PFSK-1 (cell line): ENCODE results near the gene TMEM169.

Source experiments
- FOXP2 ChIP-seq: optimal IDR thresholded peaks from 2 replicates; pipeline ENCODE3; 2011; ENCODE audit warnings: borderline replicate concordance, control low read depth, inconsistent platforms; ENCODE audit not compliant: insufficient read depth; ENCODE audit errors: extremely low read length, extremely low read depth
- POLR2AphosphoS5 ChIP-seq: IDR thresholded peaks from 2 replicates; pipeline ENCODE4 v1.6.1; 2012; ENCODE audit warnings: low read depth, mild to moderate bottlenecking, control low read depth, low read length, moderate library complexity
- SIN3A ChIP-seq: IDR thresholded peaks from 2 replicates; pipeline ENCODE4 v1.6.1; 2012; ENCODE audit warnings: mild to moderate bottlenecking, low read length, moderate library complexity, borderline replicate concordance; ENCODE audit not compliant: insufficient read depth
- TAF1 ChIP-seq: IDR thresholded peaks from 2 replicates; pipeline ENCODE4 v1.6.1; 2012; ENCODE audit warnings: low read length, control low read depth, borderline replicate concordance; ENCODE audit not compliant: insufficient read depth
- TF ChIP-seq, protein P1 (sequence below), 2 experiments: IDR thresholded peaks; 2 replicates each; pipeline versions ENCODE4 v1.6.1 to v1.8.0; 2011 to 2012; ENCODE audit warnings: low read depth in 2 of 2, low read length in 2 of 2, control low read depth in 1 of 2, inconsistent platforms in 1 of 2, mild to moderate bottlenecking in 1 of 2, moderate library complexity in 1 of 2; ENCODE audit not compliant: insufficient read depth in 1 of 2

Gene TMEM169

DNA sequence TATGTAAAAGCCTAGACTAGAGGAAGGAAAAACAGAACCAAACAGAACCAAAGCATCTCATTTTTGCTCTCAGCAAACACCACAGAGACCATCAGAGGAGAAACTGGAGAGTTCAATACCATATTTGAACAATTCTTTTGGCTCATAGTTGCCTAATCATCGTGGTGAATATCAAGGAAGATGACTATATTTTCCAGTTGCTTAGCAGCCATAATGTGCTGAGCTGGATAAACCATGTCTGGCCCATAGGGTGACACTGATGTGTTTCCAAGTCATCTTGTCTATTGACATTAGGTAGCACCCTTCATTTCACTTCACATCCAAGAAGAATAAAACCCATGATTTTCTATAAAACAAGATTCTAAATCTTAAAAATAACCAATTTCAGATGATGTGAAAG is 21.5 kb downstream of the TMEM169 start:
- no peak for TF ChIP-seq FOXP2

DNA sequence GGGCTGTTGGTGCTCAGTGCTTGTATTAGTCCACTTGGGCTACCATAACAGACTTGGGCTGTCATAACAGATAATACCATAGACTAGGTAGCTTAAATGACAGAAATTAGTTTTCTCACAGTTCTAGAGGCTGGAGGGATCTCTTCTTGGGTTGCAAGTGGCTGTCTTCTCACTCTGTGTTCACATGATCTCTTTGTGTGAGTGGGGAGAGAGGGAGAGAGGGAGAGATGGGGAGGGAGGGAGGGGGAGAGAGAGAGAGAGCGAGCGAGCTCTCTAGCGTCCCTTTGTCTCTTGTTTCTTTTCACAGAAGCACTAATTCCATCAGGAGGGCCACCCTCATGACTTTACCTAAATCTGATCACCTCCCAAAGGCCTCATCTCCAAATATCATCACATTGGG is 23.0 kb downstream of the TMEM169 start:
- TF ChIP-seq POLR2AphosphoS5, result no peak

DNA sequence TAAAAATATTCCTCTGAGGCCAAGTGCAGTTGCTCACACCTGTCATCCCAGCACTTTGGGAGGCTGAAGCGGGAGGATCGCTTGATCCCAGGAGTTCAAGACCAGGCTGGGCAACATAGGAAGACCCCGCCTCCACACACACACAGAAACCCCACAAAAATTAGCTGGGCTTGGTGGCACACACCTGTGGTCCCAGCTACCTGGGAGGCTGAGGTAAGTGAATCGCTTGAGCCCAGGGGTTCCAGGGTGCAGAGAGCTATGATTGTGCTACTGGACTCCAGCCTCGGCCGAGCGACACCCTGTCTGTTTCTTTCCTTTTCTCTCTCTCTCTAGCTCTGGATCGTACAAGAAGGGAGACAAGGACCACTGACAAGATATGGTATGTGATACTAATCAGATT is 25.6 kb downstream of the TMEM169 start:
- TF ChIP-seq, protein P1, sequence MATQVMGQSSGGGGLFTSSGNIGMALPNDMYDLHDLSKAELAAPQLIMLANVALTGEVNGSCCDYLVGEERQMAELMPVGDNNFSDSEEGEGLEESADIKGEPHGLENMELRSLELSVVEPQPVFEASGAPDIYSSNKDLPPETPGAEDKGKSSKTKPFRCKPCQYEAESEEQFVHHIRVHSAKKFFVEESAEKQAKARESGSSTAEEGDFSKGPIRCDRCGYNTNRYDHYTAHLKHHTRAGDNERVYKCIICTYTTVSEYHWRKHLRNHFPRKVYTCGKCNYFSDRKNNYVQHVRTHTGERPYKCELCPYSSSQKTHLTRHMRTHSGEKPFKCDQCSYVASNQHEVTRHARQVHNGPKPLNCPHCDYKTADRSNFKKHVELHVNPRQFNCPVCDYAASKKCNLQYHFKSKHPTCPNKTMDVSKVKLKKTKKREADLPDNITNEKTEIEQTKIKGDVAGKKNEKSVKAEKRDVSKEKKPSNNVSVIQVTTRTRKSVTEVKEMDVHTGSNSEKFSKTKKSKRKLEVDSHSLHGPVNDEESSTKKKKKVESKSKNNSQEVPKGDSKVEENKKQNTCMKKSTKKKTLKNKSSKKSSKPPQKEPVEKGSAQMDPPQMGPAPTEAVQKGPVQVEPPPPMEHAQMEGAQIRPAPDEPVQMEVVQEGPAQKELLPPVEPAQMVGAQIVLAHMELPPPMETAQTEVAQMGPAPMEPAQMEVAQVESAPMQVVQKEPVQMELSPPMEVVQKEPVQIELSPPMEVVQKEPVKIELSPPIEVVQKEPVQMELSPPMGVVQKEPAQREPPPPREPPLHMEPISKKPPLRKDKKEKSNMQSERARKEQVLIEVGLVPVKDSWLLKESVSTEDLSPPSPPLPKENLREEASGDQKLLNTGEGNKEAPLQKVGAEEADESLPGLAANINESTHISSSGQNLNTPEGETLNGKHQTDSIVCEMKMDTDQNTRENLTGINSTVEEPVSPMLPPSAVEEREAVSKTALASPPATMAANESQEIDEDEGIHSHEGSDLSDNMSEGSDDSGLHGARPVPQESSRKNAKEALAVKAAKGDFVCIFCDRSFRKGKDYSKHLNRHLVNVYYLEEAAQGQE (IDR thresholded peaks at IDR 0.05; ENCODE audit: insufficient read depth in 1 of 2, low read depth in 2 of 2, low read length in 2 of 2), result no peak
- TF ChIP-seq FOXP2 (no peak), POLR2AphosphoS5 (no peak)

DNA sequence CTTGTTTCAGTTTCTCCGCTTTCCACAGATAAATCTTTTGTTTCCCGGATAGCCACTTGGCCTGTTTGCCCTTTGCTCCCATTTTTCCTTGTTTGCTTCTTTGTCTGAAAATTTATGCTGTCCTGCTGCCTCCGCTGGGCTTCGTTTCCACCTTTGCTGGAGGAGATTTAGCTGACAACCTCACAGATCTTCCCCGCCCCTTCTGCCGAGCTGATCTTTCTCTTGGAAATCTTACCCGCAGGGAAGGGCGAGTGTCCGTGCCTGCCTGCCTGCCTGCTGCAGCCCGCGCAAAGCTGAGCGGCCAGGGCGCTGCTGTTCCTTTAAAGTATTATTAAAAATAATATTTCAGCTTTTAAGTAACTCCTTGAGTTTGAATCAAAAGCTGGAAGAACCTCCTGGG is 26.0 kb downstream of the TMEM169 start:
- TF ChIP-seq, protein P1 (IDR thresholded peaks at IDR 0.05; ENCODE audit: insufficient read depth in 1 of 2, low read depth in 2 of 2, low read length in 2 of 2), result no peak
- TF ChIP-seq SIN3A (no peak), TAF1 (no peak), POLR2AphosphoS5 (no peak), FOXP2 (no peak)

DNA sequence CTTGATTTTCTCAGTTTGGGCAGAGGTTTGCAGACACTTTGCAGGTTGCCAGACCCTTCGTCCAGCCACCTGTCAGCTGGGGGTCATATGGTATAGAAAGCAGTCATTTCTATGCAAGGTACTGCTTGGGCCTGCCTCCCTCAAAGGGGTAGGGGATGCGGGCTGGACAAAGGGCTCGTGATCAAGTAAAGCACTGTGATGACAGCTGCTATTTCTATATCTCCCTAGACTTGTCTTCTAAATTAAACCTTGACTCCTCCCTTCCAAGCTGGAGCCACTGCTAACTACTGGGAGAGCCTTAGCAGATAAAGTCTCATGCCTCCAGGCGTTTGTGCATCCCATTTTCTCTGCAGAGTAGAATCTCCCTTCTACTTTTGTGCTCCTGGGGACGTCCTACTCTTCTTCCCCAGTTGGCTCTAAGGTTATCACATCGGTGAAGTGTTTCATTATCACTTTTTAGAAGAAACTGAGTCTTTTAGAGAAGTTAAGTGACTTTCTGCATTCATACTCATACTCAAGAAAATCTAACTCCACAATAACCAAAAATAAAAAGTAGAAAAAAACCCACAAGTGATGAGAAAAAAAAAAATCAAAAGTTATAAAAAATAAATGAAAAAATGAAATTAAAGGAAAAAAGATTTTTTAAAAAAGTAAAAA is 26.7 kb downstream of the TMEM169 start:
- TF ChIP-seq POLR2AphosphoS5, result no peak; the same call in 1 of the 2 replicates
- no peak for TF ChIP-seq TAF1
- TF ChIP-seq, protein P1 (IDR thresholded peaks at IDR 0.05; ENCODE audit: insufficient read depth in 1 of 2, low read depth in 2 of 2, low read length in 2 of 2), result no peak
- no peak for TF ChIP-seq FOXP2
- TF ChIP-seq SIN3A, result no peak

DNA sequence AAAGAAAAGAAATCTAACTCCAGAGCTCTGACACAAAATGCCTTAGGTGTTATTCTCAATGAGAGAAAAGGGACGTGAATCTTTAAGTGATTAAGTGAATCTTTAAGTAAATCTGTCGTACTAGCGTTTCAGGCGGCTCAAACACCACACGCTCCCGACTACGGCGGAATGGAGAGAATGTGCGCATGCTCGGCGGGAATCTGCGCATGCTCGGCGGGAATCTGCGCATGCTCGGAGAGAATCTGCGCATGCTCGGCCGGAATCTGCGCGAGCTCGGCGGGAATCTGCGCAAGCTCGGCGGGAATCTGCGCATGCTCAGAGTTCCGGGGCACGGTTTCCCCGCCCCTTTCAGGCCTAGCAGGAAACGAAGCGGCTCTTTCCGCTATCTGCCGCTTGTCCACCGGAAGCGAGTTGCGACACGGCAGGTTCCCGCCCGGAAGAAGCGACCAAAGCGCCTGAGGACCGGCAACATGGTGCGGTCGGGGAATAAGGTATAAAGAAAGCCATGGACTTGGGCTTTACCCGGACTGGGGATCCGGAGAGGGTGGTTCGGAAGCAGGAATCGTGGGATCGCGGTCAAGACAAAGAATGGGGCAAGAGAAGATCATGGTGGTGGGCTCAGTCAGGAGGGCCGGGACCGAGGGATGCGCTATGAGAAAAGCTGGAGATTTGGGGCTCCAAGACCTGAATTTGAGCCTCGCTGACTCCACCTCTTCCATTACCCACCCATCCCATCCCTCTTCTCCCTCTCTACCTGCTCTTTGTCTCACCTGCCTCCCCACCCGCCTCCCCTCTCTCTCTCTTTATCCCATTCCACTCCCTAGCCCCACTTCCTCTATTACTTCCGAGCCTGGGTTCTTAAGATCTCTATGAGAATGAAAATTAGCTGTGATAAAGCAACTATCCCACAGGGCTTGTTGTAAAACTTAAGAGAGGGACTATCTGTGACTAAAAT is 27.5 kb downstream of the TMEM169 start, which contains the start of gene XRCC5:
Gene XRCC5, plus strand, starts transcription at position 382 of the 955 bp plus-strand sequence. Its CDS starts 89 bp downstream, at position 471.
- TF ChIP-seq TAF1 (peak; percentile 93), FOXP2 (no peak), SIN3A (no peak), POLR2AphosphoS5 (peak; percentile 93; the same call in 1 of the 2 replicates)
